Karpas-422 (cell line): ENCODE measurements around the gene GCG. TPM values are rescaled to one million over a fixed set of nuclear protein-coding genes. Genes with fewer than 3 reads are reported as not detected.

ENCODE experiments used
- DNase-seq: peaks from one replicate; pipeline ENCODE4 v3.0.0-alpha.2; 2015
- H2AFZ ChIP-seq: fragments of 200-600 bp; sonication (generic); 2 replicates; pipeline ENCODE4 v1.6.1; 2014; ENCODE audit warnings: antibody characterized with exemption, low read length, mixed read lengths
- H3K27ac ChIP-seq: fragments of 200-600 bp; sonication (generic); 2 replicates; pipeline ENCODE4 v1.5.1; 2014; ENCODE audit warnings: mild to moderate bottlenecking, low read length, moderate library complexity
- H3K27me3 ChIP-seq: fragments of 200-600 bp; sonication (generic); 2 replicates; pipeline ENCODE4 v1.6.1; 2014; ENCODE audit warnings: low read length, mixed read lengths
- H3K36me3 ChIP-seq: fragments of 200-600 bp; sonication (generic); 2 replicates; pipeline ENCODE4 v1.6.1; 2014; ENCODE audit warnings: low read length, mixed read lengths; ENCODE audit not compliant: insufficient read depth
- H3K4me1 ChIP-seq: fragments of 200-600 bp; sonication (generic); 2 replicates; pipeline ENCODE4 v1.6.1; 2014; ENCODE audit warnings: mild to moderate bottlenecking, low read length, mixed read lengths
- H3K4me2 ChIP-seq: fragments of 200-600 bp; sonication (generic); 2 replicates; pipeline ENCODE4 v1.6.1; 2014; ENCODE audit warnings: low read length, low read depth, mild to moderate bottlenecking; ENCODE audit not compliant: poor library complexity, severe bottlenecking
- H3K4me3 ChIP-seq: fragments of 200-600 bp; sonication (generic); 2 replicates; pipeline ENCODE4 v1.5.1; 2014; ENCODE audit warnings: mild to moderate bottlenecking, antibody characterized with exemption, low read length, mixed read lengths
- H3K79me2 ChIP-seq: fragments of 200-600 bp; sonication (generic); 2 replicates; pipeline ENCODE4 v1.6.1; 2014; ENCODE audit warnings: mild to moderate bottlenecking, low read length, mixed read lengths
- H3K9ac ChIP-seq: fragments of 200-600 bp; sonication (generic); 2 replicates; pipeline ENCODE4 v1.6.0; 2014; ENCODE audit warnings: low read length
- H3K9me2 ChIP-seq: fragments of 200-600 bp; sonication (generic), shearing (Covaris generic); replicated peaks from 2 replicates; pipeline ENCODE4 v1.6.0; 2014; ENCODE audit warnings: mild to moderate bottlenecking, low read length, moderate library complexity; ENCODE audit not compliant: insufficient read depth
- H3K9me3 ChIP-seq: fragments of 300-700, 200-600 bp; sonication (generic); 2 replicates; pipeline ENCODE4 v1.6.1; 2014; ENCODE audit warnings: low read length, mixed read lengths
- H4K20me1 ChIP-seq: fragments of 200-600 bp; sonication (generic); 2 replicates; pipeline ENCODE4 v1.6.1; 2014; ENCODE audit warnings: mild to moderate bottlenecking, antibody characterized with exemption, low read length, low read depth; ENCODE audit not compliant: insufficient read depth
- total RNA-seq: library from RNA; depleted of rRNA; stranded (reverse); fragments of >200 nt; shearing (Covaris generic); gene quantifications from 2 replicates; pipeline ENCODE4 v1.2.3, GENCODE V29; 2014; ENCODE audit warnings: low replicate concordance

The GCG gene
- total RNA-seq, 1 experiment from 2014 or later: not detected

DNA sequence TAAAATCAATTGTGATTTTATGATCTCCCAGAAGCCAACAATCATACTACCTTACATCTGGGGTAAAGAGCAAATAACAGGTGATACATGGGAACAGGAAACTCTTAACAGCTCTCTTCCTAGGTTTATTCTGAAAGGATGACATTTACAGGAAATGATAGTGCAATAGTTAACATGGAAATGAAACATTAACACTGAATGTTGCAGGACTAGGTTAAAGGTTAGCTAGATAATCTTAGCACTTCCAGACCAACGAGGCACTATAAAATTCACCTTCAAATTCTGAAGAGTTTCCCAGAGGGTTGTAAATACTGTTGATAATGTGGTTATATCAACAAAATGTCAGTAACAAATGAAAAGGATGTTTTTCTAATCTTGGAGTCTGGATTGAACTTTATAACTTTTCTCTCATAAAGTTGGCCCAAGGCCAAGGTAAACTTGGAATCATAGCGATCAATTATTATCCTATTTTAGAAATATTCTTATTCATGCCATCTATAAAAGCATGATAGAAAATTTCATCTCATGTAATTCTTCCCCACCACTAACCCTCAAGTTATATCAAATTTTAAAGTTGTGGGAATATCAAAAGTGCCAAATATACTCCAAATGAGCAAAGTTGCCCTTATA lies 32.9 kb upstream of the GCG start:
- Histone ChIP-seq H3K4me1 (no peaks in the 10 kb centered on the region), H3K4me3 (no peak overlapping the region), H3K9ac (no peak overlapping the region), H3K27me3 (no peaks in the 10 kb centered on the region), H2AFZ (no peak overlapping the region), H3K27ac (no peak overlapping the region), H3K9me2 (no peaks in the 10 kb centered on the region), H3K36me3 (no peaks in the 10 kb centered on the region), H3K79me2 (no peaks in the 10 kb centered on the region), H3K9me3 (no peaks in the 10 kb centered on the region), H3K4me2 (no peak overlapping the region), H4K20me1 (no peaks in the 10 kb centered on the region)
- no peak for DNase-seq

DNA sequence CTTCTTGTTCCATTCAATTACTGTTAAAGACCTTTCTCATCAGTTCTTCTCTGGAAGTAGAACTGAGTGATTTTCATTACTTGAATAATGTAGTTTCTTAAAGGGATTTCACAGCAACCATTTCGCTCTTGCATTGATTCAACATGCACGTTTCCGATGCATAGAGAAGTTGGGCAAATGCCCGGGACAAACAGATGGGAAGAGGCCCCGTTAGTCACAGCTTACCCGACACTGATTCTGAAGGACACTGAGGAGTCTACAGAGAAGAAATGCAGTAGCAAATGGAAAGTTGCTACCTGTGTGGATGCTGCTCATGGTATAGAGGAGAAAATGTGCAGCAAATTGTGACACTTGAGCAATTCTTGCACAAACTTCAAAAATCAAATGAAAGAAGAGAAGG lies 32.3 kb upstream of the GCG start:
- Histone ChIP-seq H3K4me2 (no peak overlapping the region), H4K20me1 (no peaks in the 10 kb centered on the region), H3K79me2 (no peaks in the 10 kb centered on the region), H3K4me1 (no peaks in the 10 kb centered on the region), H3K9ac (no peak overlapping the region), H3K4me3 (no peak overlapping the region), H3K9me2 (no peaks in the 10 kb centered on the region), H3K9me3 (no peaks in the 10 kb centered on the region), H2AFZ (no peak overlapping the region), H3K36me3 (no peaks in the 10 kb centered on the region), H3K27ac (no peak overlapping the region), H3K27me3 (no peaks in the 10 kb centered on the region)
- DNase-seq: no peak

DNA sequence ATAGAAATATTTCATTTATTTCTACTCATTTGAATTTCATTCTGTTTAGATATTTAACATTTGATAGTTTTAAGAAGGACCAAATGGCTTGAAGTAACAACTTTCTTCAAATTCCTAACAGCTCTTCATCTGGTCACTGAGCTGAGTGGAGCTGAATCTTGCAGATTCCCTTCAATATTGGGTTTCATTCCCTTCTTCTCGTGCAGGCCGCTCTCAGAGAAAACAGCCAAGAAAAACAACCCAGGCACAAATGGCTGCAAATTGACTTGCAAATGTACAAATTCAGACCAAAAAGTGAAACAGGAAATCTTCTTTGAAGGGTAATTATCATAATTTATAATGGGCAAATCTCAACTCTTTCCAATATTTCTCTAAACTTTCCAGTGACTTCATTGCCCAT lies 30.3 kb upstream of the GCG start:
- no peak overlapping the region for H2AFZ ChIP-seq
- no peaks in the 10 kb centered on the region for H3K27me3 ChIP-seq
- no peaks in the 10 kb centered on the region for H4K20me1 ChIP-seq
- DNase-seq: no peak
- H3K36me3 ChIP-seq: no peaks in the 10 kb centered on the region
- no peak overlapping the region for H3K27ac ChIP-seq
- no peaks in the 10 kb centered on the region for H3K79me2 ChIP-seq
- H3K4me2 ChIP-seq: no peak overlapping the region
- H3K4me1 ChIP-seq: no peaks in the 10 kb centered on the region
- H3K4me3 ChIP-seq: no peak overlapping the region
- H3K9me2 ChIP-seq: no peaks in the 10 kb centered on the region
- H3K9ac ChIP-seq: no peak overlapping the region
- no peaks in the 10 kb centered on the region for H3K9me3 ChIP-seq

DNA sequence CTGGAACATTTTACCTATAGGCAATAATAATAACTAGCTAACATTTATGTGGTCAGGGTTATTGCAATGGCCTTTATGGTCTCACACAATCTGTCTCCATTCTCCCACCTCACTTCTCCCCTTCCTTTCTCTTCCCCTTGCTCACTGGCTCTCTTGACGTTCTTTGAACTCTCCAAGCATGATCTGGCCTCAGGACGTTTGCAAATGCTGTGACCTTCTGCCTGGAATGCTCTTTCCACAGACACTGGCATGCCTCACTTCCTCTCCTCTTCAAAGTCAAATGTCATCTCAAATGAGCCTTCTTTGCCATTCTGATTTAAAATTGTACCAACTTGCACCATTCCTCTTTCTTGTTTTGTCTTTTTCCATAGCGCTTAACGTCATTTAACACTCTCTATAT lies 25.3 kb upstream of the GCG start:
- Histone ChIP-seq H3K27me3 (no peaks in the 10 kb centered on the region), H3K9me3 (no peaks in the 10 kb centered on the region), H3K4me3 (no peak overlapping the region), H3K4me1 (no peaks in the 10 kb centered on the region), H3K36me3 (no peaks in the 10 kb centered on the region), H4K20me1 (no peaks in the 10 kb centered on the region), H3K4me2 (no peak overlapping the region), H2AFZ (no peak overlapping the region), H3K9ac (no peak overlapping the region), H3K9me2 (no peaks in the 10 kb centered on the region), H3K27ac (no peak overlapping the region), H3K79me2 (no peaks in the 10 kb centered on the region)
- no peak for DNase-seq

DNA sequence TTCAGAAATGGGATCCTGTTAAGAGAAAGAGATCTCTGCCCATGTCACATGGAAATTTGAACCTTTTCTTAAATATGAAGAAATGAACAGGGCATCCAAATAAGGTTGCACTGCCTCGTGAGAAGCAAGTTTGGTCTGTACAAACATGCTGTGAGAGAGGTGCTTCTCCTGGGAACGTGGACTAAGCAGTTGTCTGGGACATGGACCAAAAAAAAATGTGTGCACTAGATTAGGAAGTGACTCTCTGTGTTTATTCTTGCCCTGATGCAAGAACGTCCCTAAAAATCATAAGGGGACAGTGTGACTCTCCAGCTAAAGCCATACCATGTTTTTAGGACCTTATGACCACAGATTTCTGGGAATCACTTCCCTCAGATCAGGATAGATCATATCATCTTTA lies 23.7 kb upstream of the GCG start:
- H3K4me2 ChIP-seq: no peak overlapping the region
- H3K9me2 ChIP-seq: no peaks in the 10 kb centered on the region
- DNase-seq: no peak
- H3K9me3 ChIP-seq: no peaks in the 10 kb centered on the region
- H3K79me2 ChIP-seq: no peaks in the 10 kb centered on the region
- H3K4me1 ChIP-seq: no peaks in the 10 kb centered on the region
- no peak overlapping the region for H2AFZ ChIP-seq
- H3K36me3 ChIP-seq: no peaks in the 10 kb centered on the region
- no peaks in the 10 kb centered on the region for H4K20me1 ChIP-seq
- no peak overlapping the region for H3K4me3 ChIP-seq
- H3K9ac ChIP-seq: no peak overlapping the region
- no peak overlapping the region for H3K27ac ChIP-seq
- H3K27me3 ChIP-seq: no peaks in the 10 kb centered on the region

DNA sequence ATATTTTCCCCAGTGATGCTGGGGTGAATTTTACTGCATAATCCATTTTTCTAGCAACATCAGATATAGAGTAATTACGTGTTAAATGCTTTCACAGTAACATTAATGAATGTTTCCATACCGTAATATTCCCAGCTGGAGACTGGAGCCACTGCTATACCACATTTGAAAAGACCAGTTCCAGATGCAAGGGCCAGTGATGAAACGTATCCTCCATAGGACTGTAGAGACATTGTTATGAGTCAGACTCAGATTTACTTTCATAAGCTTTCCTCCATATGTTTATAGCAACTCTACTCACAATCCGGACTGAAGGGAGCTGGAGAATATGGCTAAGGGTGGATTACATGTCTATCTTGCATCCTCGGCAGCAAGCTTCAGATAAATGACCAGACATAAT lies 22.7 kb upstream of the GCG start:
- Histone ChIP-seq H3K36me3 (no peaks in the 10 kb centered on the region), H3K79me2 (no peaks in the 10 kb centered on the region), H3K4me1 (no peaks in the 10 kb centered on the region), H2AFZ (no peak overlapping the region), H3K4me2 (no peak overlapping the region), H3K9ac (no peak overlapping the region), H3K4me3 (no peak overlapping the region), H3K9me3 (no peaks in the 10 kb centered on the region), H3K27me3 (no peaks in the 10 kb centered on the region), H3K27ac (no peak overlapping the region), H3K9me2 (no peaks in the 10 kb centered on the region), H4K20me1 (no peaks in the 10 kb centered on the region)
- no peak for DNase-seq

DNA sequence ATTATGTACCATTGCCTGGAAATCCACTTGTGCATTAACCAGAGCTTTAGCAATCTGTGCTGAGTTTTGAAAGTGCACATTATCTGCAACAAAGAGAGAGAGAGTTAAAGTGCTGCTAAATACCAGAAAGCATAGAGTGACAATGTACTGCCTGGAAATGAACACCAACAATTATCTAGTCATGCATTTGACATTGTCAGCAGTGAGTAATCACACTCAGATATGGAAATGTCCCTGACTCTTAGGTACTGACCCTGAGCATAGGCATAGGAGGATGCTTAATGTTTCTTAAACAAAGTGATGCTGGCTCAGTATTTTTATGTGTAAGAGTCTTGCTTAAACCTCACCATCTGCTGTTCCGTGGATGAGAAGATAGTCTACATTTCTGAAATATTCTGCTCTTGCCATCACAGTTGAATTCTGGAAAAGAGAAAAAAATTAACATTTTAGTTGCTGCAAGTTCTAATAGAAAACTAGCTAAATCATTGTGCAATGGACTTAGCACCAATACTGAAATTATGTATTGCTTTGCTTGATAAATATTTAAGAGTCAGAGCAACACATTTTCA lies 20.8 kb upstream of the GCG start:
- Histone ChIP-seq H2AFZ (no peak overlapping the region), H3K4me1 (no peaks in the 10 kb centered on the region), H3K27ac (no peak overlapping the region), H3K79me2 (no peaks in the 10 kb centered on the region), H3K4me3 (no peak overlapping the region), H3K36me3 (no peaks in the 10 kb centered on the region), H3K9me2 (no peaks in the 10 kb centered on the region), H3K9me3 (no peaks in the 10 kb centered on the region), H3K27me3 (no peaks in the 10 kb centered on the region), H4K20me1 (no peaks in the 10 kb centered on the region), H3K9ac (no peak overlapping the region), H3K4me2 (no peak overlapping the region)
- DNase-seq: no peak

DNA sequence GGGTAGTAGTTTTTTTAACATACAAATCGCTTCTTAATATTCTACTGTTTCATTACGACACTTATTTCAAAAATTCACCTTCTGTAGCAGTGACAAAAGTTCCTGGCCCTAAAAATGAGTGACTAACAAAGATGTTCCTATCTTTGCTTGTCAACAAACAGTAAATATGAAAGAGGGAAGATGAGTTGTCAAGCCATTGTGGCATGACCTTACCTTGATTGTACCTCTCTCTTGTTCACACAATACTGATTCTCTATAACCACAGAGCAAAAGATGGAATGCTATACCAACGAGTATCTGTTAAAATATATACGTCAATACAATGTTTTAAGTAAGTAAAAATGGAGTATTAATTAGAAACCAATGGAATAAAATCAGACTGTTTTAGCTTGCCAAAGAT lies 14.7 kb upstream of the GCG start:
- Histone ChIP-seq H3K9me2 (no peaks in the 10 kb centered on the region), H3K9me3 (no peaks in the 10 kb centered on the region), H3K27ac (no peak overlapping the region), H3K9ac (no peak overlapping the region), H3K4me1 (no peaks in the 10 kb centered on the region), H3K79me2 (no peaks in the 10 kb centered on the region), H3K27me3 (no peaks in the 10 kb centered on the region), H4K20me1 (no peaks in the 10 kb centered on the region), H3K4me3 (no peak overlapping the region), H3K36me3 (no peaks in the 10 kb centered on the region), H3K4me2 (no peak overlapping the region), H2AFZ (no peak overlapping the region)
- DNase-seq: no peak
